GM18858 (cell line): ENCODE measurements around the gene CFAP206.

ENCODE experiments used
- ATAC-seq: cut with Tn5 transposase; IDR thresholded peaks from one replicate; pipeline ENCODE4 v1.9.1; 2021; ENCODE audit not compliant: unreplicated experiment

Gene CFAP206

GRCh38 chr6:87407901-87408720, at the start of gene CFAP206:
Gene CFAP206, plus strand, starts transcription at chr6:87407972. Its CDS starts 1,868 bp downstream, at chr6:87409840.
- ATAC-seq = peak; percentile 76

GRCh38 chr6:87364602-87365252, 43.0 kb upstream of the CFAP206 start:
- no peak for ATAC-seq

- no peak for ATAC-seq
Measured at GRCh38 chr6:87366072-87366827, 41.5 kb upstream of the CFAP206 start.

- ATAC-seq = no peak
Measured at GRCh38 chr6:87366899-87367298, 40.9 kb upstream of the CFAP206 start.

GRCh38 chr6:87373377-87373776, 34.4 kb upstream of the CFAP206 start:
- ATAC-seq = no peak

- ATAC-seq = no peak
Measured at GRCh38 chr6:87375315-87375714, 32.5 kb upstream of the CFAP206 start.

- ATAC-seq = no peak
Measured at GRCh38 chr6:87376643-87377042, 31.1 kb upstream of the CFAP206 start.

GRCh38 chr6:87378947-87379346, 28.8 kb upstream of the CFAP206 start:
- peak; percentile 47 for ATAC-seq

- no peak for ATAC-seq
Measured at GRCh38 chr6:87382861-87383260, 24.9 kb upstream of the CFAP206 start.

- no peak for ATAC-seq
Measured at GRCh38 chr6:87384038-87384437, 23.7 kb upstream of the CFAP206 start.

- ATAC-seq = no peak
Measured at GRCh38 chr6:87384449-87384848, 23.3 kb upstream of the CFAP206 start.

GRCh38 chr6:87391334-87391733, 16.4 kb upstream of the CFAP206 start:
- ATAC-seq = no peak

GRCh38 chr6:87393026-87393622, 14.6 kb upstream of the CFAP206 start:
- ATAC-seq = peak; percentile 60

- no peak for ATAC-seq
Measured at GRCh38 chr6:87395431-87395830, 12.3 kb upstream of the CFAP206 start.

GRCh38 chr6:87396595-87397392, 11.0 kb upstream of the CFAP206 start:
- peak; percentile 84 for ATAC-seq

GRCh38 chr6:87397656-87398055, 10.1 kb upstream of the CFAP206 start:
- ATAC-seq = no peak

GRCh38 chr6:87401832-87402231, 5.9 kb upstream of the CFAP206 start:
- no peak for ATAC-seq

GRCh38 chr6:87407561-87407900, 241 bp upstream of the CFAP206 start:
- peak; percentile 10 for ATAC-seq

- no peak for ATAC-seq
Measured at GRCh38 chr6:87408721-87409155, 966 bp downstream of the CFAP206 start.

GRCh38 chr6:87419266-87419665, 11.5 kb downstream of the CFAP206 start:
- ATAC-seq = no peak
